ENCODE data around the gene FBLN1.
"Not testable (repeated sequence)": the region's sequence is repeated elsewhere in the genome, so short reads cannot be mapped to it uniquely, and the experiment has no call there.

FBLN1 gene

GRCh38 chr22:45621836-45622600 lies 119.3 kb downstream of the FBLN1 start:
- TF ChIP-seq GATA1 (IDR thresholded peaks at IDR 0.05; ENCODE audit: low read depth, low read length): no peak
- no peak for TF ChIP-seq POLR2A (IDR thresholded peaks at IDR 0.05; ENCODE audit: low read length)
- no peak for DNase-seq

- not testable (repeated sequence) for DNase-seq
These were observed 120.9 kb downstream of the FBLN1 start for GRCh38 chr22:45623464-45624145.

- TF ChIP-seq GATA1 (IDR thresholded peaks at IDR 0.05; ENCODE audit: low read depth, low read length) (no peak), POLR2A (IDR thresholded peaks at IDR 0.05; ENCODE audit: low read length) (no peak)
- DNase-seq: no peak
These were observed 123.5 kb downstream of the FBLN1 start for GRCh38 chr22:45626198-45626651.

GRCh38 chr22:45627489-45628233 lies 125.0 kb downstream of the FBLN1 start:
- DNase-seq: no peak
- TF ChIP-seq POLR2A (IDR thresholded peaks at IDR 0.05; ENCODE audit: low read length) (no peak), GATA1 (IDR thresholded peaks at IDR 0.05; ENCODE audit: low read depth, low read length) (no peak)

- no peak for TF ChIP-seq GATA1 (IDR thresholded peaks at IDR 0.05; ENCODE audit: low read depth, low read length)
- no peak for TF ChIP-seq POLR2A (IDR thresholded peaks at IDR 0.05; ENCODE audit: low read length)
- no peak for DNase-seq
These were observed 125.8 kb downstream of the FBLN1 start for GRCh38 chr22:45628515-45628914.

GRCh38 chr22:45629469-45630089 lies 126.9 kb downstream of the FBLN1 start:
- TF ChIP-seq GATA1 (IDR thresholded peaks at IDR 0.05; ENCODE audit: low read depth, low read length): no peak
- TF ChIP-seq POLR2A (IDR thresholded peaks at IDR 0.05; ENCODE audit: low read length): no peak

GRCh38 chr22:45630436-45630835 lies 127.8 kb downstream of the FBLN1 start:
- TF ChIP-seq POLR2A (IDR thresholded peaks at IDR 0.05; ENCODE audit: low read length) (no peak), GATA1 (IDR thresholded peaks at IDR 0.05; ENCODE audit: low read depth, low read length) (no peak)
- DNase-seq: no peak

More at GRCh38 chr22:45629469-45630089, 126.9 kb downstream of the FBLN1 start:
- DNase-seq: no peak

GRCh38 chr22:45631140-45631840 lies 128.6 kb downstream of the FBLN1 start:
- no peak for TF ChIP-seq GATA1 (IDR thresholded peaks at IDR 0.05; ENCODE audit: low read depth, low read length)
- TF ChIP-seq POLR2A (IDR thresholded peaks at IDR 0.05; ENCODE audit: low read length): no peak
- DNase-seq: no peak

GRCh38 chr22:45631841-45632238 lies 129.2 kb downstream of the FBLN1 start:
- TF ChIP-seq GATA1 (IDR thresholded peaks at IDR 0.05; ENCODE audit: low read depth, low read length) (no peak), POLR2A (IDR thresholded peaks at IDR 0.05; ENCODE audit: low read length) (no peak)
- no peak for DNase-seq

GRCh38 chr22:45632791-45633515 lies 130.3 kb downstream of the FBLN1 start:
- TF ChIP-seq POLR2A (IDR thresholded peaks at IDR 0.05; ENCODE audit: low read length): no peak
- no peak for TF ChIP-seq GATA1 (IDR thresholded peaks at IDR 0.05; ENCODE audit: low read depth, low read length)
- DNase-seq: no peak

GRCh38 chr22:45636683-45637082 lies 134.0 kb downstream of the FBLN1 start:
- TF ChIP-seq POLR2A (IDR thresholded peaks at IDR 0.05; ENCODE audit: low read length) (no peak), GATA1 (IDR thresholded peaks at IDR 0.05; ENCODE audit: low read depth, low read length) (no peak)
- peak; percentile 72 to 81 for DNase-seq

GRCh38 chr22:45638197-45638596 lies 135.5 kb downstream of the FBLN1 start:
- DNase-seq: no peak
- TF ChIP-seq GATA1 (IDR thresholded peaks at IDR 0.05; ENCODE audit: low read depth, low read length) (no peak), POLR2A (IDR thresholded peaks at IDR 0.05; ENCODE audit: low read length) (no peak)
